ENCODE data around the gene AVEN.
"Not testable (repeated sequence)": the region's sequence is repeated elsewhere in the genome, so short reads cannot be mapped to it uniquely, and the experiment has no call there.

The AVEN gene

GRCh38 chr15:34059476-34059875 lies 20.5 kb upstream of the AVEN start:
- Histone ChIP-seq H3K36me3 (no peaks in the 10 kb centered on the region), H3K27ac (no peak overlapping the region), H3K27me3 (ENCODE audit: insufficient read depth, low read depth, severe bottlenecking) (no peaks in the 10 kb centered on the region), H3K9me3 (ENCODE audit: severe bottlenecking) (no peaks in the 10 kb centered on the region), H3K4me3 (ENCODE audit: low read depth, low read length) (no peak overlapping the region)
- DNase-seq: no peak
- no peak for TF ChIP-seq CTCF (IDR thresholded peaks at IDR 0.05; ENCODE audit: low read depth, low read length)

- no peaks in the 10 kb centered on the region for H3K27me3 ChIP-seq (ENCODE audit: insufficient read depth, low read depth, severe bottlenecking)
- no peak for DNase-seq
- no peaks in the 10 kb centered on the region for H3K36me3 ChIP-seq
- H3K4me3 ChIP-seq (ENCODE audit: low read depth, low read length): no peak overlapping the region
- H3K27ac ChIP-seq: no peak overlapping the region
- TF ChIP-seq CTCF (IDR thresholded peaks at IDR 0.05; ENCODE audit: low read depth, low read length): no peak
- no peaks in the 10 kb centered on the region for H3K9me3 ChIP-seq (ENCODE audit: severe bottlenecking)
Observed at GRCh38 chr15:34056911-34057310, 17.9 kb upstream of the AVEN start.

GRCh38 chr15:34055868-34056595 lies 17.0 kb upstream of the AVEN start:
- H3K4me3 ChIP-seq (ENCODE audit: low read depth, low read length): no peak overlapping the region
- no peak for DNase-seq
- TF ChIP-seq CTCF (IDR thresholded peaks at IDR 0.05; ENCODE audit: low read depth, low read length): no peak
- H3K9me3 ChIP-seq (ENCODE audit: severe bottlenecking): peaks cover under 1% of the 10 kb centered on the region
- no peak overlapping the region for H3K27ac ChIP-seq
- no peaks in the 10 kb centered on the region for H3K27me3 ChIP-seq (ENCODE audit: insufficient read depth, low read depth, severe bottlenecking)
- no peaks in the 10 kb centered on the region for H3K36me3 ChIP-seq

- Histone ChIP-seq H3K9me3 (ENCODE audit: severe bottlenecking) (peaks cover 3% of the 10 kb centered on the region), H3K36me3 (no peaks in the 10 kb centered on the region), H3K27me3 (ENCODE audit: insufficient read depth, low read depth, severe bottlenecking) (no peaks in the 10 kb centered on the region), H3K4me3 (ENCODE audit: low read depth, low read length) (no peak overlapping the region), H3K27ac (no peak overlapping the region)
- DNase-seq: no peak
- TF ChIP-seq CTCF (IDR thresholded peaks at IDR 0.05; ENCODE audit: low read depth, low read length): no peak
Observed at GRCh38 chr15:34054081-34054707, 15.2 kb upstream of the AVEN start.

- not testable (repeated sequence) for H3K27me3 ChIP-seq (ENCODE audit: insufficient read depth, low read depth, severe bottlenecking); H3K4me3 ChIP-seq (ENCODE audit: low read depth, low read length); H3K9me3 ChIP-seq (ENCODE audit: severe bottlenecking); H3K36me3 ChIP-seq; H3K27ac ChIP-seq; DNase-seq
Observed at GRCh38 chr15:34050385-34050784, 11.4 kb upstream of the AVEN start.

- no peak for DNase-seq
- H3K27ac ChIP-seq: no peak overlapping the region
- no peak overlapping the region for H3K4me3 ChIP-seq (ENCODE audit: low read depth, low read length)
- H3K36me3 ChIP-seq: no peaks in the 10 kb centered on the region
- H3K27me3 ChIP-seq (ENCODE audit: insufficient read depth, low read depth, severe bottlenecking): no peaks in the 10 kb centered on the region
- no peak for TF ChIP-seq CTCF (IDR thresholded peaks at IDR 0.05; ENCODE audit: low read depth, low read length)
- H3K9me3 ChIP-seq (ENCODE audit: severe bottlenecking): peaks cover 3% of the 10 kb centered on the region
Observed at GRCh38 chr15:34049112-34049511, 10.1 kb upstream of the AVEN start.

All from WERI-Rb-1 (cell line).